Heart left ventricle (tissue), 13 donors: Measurements from ENCODE around the gene MAPK1IP1L.

ENCODE experiments used
- CTCF ChIP-seq, 12 donors: fragments of 200-600 bp; sonication (generic) in 4 of 12; IDR thresholded peaks; one replicate each; pipeline versions ENCODE4 v1.5.0 to v1.8.0; 2018 to 2022; ENCODE audit warnings: antibody characterized with exemption in 12 of 12, mild to moderate bottlenecking in 5 of 12
- POLR2A ChIP-seq, 2 donors: fragments of 450-650 bp; IDR thresholded peaks; one replicate each; pipeline ENCODE4 v1.6.1; 2017; ENCODE audit warnings: antibody characterized with exemption in 2 of 2, mild to moderate bottlenecking in 2 of 2, moderate library complexity in 2 of 2
- donor health status: ischemic (EF 13 %, LVEDD 7.1; RV severe dilation, severe dysfunction).
- donor health status: DM: no; HTN: yes; CAD: no.
- donor health status: DM: no; HTN: no; CAD: no.
- donor health status: ischemic (EF 25% LVEDD 6.9; RV normal size, moderate dysfunction).
- donor health status: ischemic (EF 25% LVEDD 5.7; RV mildly dilated, moderate dysfunction).
- donor health status: ischemic (EF 35%, LVEDD 5.7; RV mildly dilated, moderate dysfunction).
- donor health status: nonischemic (EF 11% LVEDD 7.7; RV severe dilation, severe dysfunction).
- donor health status: DM: yes; HTN: yes; CAD: no.
- donor health status: PGD.
- donor health status: ischemic (EF 29% LVEDD 5.4; RV normal size, mild dysfunction).
- donor health status: nonischemic (EF 23%, LVEDD 6.1; RV moderate dilation, normal function).

- TF ChIP-seq POLR2A (IDR thresholded peaks at IDR 0.05), result no peak
- TF ChIP-seq CTCF (IDR thresholded peaks at IDR 0.05), result no peak
These were observed 36.9 kb downstream of the MAPK1IP1L start for GRCh38 chr14:55088356-55088755.
